NCI-H1417 treated with DMSO at 0.1 percent for 48 hours (cell line): ENCODE measurements around the gene ATP6V1F.

ENCODE experiments used
- DNase-seq: peaks from one replicate; lab custom pipeline; 2025; lab: John Stamatoyannopoulos, UW

ATP6V1F gene

DNA sequence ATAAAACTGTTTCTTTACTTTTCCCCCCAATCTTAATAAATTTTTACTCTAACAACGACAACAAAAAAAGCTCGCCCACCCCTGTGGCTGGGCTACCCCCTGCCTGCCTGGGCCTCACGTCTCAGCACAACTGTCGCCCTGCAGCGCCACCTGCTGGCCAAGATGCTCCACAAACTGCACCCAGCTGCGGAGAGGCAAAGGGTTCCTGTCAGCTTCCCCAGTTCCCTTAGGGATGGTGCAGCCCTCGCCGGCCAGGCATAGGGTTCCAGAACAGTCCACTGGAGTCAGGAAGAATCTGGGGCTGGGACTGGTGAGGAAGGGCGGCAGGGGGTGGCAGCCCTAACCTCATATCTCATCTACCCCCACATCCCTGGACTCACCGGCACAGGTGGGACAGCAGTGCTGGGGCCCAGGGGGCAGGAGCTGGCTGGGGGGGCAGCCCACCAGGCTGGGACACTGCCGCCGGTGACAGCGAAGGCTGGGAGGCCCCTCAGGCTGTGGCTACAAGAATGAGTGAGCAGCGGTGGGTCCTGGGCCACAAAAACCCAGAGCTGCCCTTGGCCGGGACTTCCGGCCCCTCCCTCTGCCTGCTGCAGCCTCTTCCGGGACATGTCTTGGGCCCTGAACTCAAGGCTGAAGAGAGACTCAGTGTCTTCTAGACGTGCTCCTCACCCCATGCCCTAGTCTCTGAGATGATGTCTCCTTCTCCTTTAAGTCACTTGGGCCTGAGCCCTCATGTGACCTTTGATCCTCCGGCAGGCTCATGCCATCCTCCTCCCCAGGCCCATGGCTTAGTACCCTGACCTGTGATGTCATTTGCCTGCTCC, 21.2 kb downstream of the ATP6V1F start:
- DNase-seq, result no peak

DNA sequence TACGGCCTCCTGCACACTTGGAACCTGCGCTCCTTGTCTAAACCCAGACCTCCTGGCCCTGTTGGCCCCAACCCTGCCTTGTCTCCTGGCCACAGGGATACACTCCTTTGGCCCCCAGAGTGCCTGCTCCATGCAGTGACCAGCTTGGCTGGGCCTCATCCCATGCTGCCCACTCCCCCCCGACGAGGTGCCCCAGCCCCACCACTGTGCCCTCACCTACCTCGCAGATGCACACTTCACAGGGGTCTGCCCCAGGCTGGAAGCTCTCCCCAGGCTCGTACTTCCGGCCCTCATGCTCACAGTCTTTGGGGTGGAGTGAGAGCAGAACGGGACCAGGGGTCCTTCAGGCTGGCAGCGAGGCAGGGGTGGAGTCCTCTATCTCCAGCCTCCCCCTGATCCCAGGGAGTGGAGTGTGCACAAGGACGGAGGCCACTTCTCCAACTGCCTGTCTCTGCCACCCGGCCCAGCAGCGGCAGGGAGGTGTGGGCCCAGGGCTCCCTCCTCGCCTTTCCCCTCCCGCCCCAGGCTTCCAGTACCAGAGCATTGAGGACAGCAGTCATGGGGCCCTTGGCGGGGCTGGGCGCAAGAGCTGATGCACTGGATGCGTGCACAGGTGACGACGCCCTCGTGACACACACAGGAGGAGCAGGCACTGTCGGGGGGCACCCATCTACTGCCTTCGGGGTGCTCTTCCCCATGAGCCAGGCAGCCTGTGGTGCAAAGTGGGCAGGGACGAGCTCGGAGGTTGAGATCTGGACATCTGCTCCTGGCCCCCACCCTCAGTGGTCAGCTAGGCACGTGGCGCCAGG, 22.1 kb downstream of the ATP6V1F start:
- no peak for DNase-seq

DNA sequence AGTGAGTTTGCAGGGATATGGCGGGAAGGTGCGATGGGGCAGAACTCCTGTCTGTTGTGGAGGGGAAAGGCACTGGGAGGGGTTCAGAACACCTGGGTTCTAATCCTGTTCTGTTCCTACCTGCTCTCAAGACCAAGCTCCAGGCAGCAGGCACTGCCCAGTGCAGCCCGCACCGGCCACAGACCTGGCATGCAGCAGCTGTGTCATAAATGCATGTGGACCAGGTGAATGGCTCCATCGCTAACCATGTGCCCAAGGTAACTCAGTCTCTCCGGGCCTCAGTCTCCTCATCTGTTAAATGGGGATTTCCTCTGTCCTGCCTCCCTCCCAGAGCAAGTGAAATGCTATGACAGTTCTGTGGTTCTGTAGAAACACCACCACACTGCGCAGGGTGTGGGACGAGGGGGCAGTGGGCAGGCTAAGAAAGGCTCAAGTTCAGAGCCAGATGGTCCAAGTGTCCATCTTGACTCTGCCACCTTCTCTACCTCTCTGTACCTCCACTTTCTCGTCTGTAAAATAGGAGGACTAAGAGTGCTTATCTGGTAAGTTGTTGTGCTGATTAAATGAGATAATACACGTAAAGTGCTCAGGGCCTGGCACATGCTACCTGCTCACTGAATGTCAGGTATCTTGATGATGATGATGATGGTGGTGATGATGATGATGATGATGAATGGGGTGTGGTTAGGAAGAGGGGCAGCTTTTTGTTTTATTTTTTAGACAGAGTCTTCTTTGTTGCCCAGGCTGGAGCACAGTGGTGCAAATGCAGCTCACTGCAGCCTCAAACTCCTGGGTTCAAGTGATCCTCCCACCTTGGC, 22.9 kb downstream of the ATP6V1F start:
- no peak for DNase-seq

DNA sequence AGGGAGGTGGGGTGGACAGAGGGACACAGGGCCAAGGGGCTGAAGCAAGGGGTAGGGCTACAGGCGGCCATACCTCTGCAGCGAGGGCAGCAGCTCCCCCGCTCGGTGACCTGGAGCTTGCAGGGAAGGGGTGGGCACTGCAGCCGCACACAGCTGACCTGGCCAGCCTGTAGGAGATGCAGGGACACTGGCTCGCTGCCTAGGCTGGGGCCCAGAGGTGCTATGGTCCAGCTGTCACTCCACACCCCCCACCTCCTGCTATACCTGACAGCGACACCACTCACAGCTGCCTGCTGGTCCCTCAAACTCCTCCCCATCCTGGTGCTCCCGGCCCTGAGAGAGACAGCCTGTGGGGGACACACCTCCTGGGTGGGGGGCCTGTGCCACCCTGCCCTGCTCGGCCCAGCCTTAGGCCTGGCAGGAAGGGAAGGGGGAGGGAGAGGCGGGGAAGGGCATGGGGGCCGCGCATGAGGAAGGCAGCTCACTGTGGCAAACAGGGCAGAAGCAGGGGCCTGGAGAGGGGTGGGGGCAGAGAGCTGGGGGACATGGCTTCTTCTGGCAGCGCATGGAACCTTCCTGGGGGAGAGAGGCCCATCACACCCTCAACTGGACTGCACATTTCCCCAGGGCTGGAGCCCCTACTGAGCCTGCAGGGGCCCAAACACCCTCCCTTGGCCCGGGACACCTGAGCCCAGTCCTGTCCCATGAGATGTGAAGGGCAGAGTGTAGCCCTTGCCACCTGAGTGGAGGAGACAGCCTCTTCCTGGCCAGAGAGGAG, 23.9 kb downstream of the ATP6V1F start:
- no peak for DNase-seq

DNA sequence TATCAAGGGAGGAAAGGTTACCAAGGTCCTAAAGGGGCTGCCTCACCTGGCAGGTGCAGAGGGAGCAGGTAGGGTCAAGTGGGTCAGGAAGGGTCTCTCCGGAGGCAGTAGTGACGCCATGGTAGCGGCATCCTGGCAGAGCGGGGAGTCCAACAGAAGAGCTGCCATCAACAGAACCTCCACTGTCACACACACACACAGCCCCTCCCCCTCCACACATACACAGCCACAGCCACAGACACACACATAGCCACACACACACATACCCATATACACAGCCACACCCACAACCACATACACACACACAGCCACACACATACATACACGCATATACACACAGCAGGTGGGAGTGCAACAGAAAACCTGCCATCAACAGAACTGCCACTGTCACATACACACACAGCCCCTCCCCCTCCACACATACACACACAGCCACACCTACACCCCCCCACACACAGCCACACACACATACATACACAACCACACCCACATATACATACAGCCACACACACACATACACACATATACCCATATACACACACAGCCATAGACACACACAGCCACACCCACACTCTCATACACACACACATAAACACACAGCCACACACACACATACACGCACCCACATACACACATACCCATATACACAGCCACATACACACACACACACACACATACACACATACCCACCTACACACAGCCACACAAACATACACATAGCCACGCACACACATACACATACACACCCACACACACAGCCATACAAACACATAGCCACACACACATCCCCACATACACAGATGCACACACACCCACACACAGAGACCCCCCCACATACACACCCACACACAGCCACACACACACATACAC, 24.7 kb downstream of the ATP6V1F start:
- DNase-seq, result no peak

DNA sequence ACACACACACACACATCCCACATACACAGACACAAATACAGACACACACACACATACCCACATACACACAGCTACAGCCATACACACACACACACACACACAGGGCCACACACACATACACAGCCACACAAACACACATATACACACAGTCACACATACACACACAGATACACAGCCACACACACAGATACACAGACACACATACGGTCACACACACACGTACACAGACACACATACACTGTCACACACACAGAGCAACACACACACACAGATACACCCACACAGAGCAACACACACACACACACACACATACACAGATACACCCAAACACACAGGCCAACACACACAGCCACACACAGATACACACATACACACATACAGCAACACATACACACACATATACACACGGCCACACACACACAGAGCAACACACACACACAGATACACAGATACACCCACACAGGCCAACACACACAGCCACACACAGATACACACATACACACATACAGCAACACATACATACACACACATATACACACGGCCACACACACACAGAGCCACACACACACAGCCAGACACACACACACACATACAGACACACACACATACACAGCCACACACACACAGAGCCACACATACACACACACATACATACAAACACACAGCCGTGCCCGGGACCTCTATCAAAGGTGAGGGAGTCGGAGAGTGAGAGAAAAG, 25.5 kb downstream of the ATP6V1F start:
- no peak for DNase-seq

DNA sequence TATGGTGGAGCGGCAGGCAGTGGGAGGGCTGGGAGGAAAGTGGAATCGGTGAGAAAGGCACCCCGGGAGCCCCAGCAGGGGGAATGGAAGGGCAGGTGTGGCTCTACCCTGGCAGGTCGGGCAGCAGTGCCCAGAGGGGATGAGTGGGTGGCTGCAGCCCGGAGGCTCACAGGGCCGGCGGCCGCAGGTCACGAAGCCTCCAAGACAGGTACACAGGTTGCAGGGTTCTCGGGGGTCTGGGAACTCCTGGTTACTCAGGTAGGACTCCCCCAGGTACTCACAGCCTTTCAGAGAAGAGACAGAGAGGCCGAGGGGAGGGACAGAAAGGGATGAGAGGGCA, 26.1 kb downstream of the ATP6V1F start:
- DNase-seq, result no peak

DNA sequence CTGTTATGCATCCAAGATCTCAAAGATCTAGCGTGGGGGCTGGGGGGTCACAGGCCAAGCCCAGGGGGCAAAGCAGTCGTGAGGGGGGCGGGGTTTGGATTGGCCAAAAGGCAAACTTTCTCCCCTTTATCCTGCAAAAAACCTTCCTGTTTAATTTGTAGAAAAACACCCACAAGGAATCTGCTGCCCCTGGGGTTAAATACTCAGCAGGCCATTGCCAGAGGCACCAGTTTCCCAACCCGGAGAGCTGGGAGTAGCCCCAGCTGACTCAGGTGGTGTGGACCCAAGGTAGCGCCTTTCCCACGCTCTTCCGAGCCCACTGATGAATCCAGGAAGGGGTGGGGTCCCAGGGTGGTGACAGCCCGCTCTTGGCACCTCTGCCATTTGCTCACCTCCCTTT, 26.5 kb downstream of the ATP6V1F start:
- no peak for DNase-seq

DNA sequence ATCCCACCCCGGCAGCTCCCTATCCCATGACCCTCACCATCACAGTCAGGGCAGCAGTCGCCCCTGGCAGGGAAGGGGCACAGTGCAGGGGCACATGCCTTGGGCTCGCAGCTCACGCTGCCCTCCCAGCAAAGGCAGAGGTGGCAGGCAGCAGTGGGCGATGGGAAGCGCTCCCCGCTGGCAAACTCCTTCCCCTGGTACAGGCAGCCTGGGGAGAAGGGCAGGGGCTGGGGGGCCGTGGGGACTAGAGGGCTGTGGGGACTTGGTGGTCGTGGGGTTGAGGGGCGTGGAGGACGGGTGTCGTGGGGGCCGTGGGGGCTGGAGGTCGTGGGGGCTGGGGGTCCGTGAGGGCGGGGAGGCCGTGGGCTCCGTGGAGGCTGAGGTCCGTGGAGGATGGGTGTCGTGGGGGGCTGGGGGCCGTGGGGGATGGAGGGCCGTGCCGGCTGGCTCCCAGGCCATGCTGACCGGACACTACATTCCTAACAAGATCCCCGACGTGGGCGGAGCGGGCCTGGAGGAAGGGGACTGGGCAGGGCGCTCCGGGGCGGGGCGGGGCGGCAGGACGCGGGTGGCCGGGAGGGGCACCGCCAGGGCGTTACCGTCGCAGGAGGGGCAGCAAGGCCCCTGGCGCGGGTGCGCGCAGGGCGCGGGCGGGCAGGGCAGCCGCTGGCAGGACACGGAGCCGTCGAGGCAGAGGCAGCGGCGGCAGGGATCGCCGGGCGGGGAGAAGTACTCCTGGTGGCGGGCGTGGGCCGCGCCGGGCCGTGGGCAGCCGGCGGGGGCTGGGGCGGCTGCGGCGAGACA, 27.9 kb downstream of the ATP6V1F start:
- DNase-seq, result no peak

DNA sequence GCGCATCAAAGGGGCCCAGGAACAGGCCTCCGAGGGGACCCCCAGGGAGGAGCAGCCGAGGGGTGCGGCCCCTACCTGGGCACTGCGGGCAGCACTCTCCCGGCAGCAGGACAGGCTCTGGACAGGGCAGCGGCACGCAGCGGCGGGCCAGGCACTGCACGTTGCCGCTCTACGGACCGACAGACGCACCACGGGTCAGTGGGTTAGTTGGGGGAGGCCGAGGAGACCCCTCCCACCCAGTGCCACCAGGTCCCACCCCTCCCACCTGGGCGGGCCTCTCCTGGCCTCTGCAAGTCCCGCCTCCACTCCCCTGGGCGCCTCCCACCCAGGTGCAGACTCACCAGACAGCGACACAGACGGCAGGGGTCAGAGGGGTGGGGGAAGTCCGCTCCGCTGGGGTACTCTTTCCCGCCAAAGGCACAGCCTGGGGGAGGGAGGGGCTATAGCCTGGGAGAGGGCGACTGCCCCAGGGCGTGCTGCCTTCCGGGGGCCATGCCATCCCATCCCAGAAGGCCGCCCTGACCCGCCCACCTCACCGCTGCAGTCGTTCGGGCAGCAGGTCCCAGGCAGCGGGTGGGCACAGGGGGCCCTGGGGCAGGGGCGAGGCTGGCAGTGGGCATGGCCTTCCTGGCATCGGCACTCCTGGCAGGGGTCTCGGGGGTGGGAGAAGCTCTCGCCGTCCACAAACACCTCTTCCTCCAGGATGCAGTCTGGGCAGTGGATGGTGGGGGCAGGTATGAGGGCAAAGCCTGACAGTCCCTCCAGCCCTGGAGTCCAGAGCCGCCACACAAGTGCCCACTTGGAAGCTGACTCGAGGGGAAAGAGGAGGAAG, 28.7 kb downstream of the ATP6V1F start:
- no peak for DNase-seq

DNA sequence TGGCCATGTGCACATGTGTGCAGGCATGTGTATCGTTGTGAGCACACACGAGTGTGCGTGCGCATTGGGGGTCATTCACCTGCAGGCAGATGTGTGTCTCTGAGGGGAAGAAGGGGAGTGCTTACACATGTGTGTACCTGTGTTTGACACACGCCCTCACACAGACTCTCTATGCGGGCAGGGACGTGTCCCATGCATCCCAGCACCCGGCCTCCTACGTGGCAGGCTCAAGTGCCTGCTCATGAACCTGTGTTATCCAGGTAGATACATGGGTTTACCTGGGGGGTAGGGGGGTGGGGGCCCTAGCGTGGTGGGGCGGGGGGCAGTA, 29.2 kb downstream of the ATP6V1F start:
- no peak for DNase-seq

DNA sequence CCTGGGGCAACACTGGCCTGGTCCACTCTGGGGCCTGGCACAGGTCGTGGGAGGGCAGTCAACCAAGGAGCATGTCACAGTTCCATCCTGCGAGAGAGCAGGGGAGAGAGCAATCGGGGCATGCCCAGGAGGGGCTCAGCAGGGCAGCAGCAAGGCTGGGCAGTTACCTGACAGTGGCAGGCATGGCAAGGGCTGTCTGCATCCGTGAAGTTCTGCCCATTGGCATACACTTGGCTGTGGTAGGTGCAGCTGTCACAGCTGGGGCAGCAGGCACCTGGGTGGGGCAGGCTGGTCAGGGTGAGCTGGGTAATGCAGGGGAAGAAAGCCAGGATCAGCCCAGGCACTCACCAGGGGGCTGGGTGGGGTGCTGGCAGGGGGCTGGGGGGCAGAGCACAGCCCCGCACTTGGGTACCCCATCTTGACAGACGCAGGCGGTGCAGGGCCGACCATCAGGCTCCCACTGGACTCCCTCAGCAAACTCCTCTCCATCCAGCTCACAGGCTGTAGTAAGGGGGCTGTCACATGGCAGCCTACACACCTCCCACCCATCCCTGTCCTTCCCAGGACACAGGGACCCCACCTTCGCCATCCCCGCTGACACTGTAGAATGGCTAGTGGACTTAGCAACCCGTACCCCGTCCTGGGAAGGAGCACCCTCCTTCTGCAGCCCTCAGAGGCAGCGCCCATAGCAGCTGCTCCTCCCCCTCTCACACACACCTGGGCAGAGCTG, 30.0 kb downstream of the ATP6V1F start:
- DNase-seq, result no peak

DNA sequence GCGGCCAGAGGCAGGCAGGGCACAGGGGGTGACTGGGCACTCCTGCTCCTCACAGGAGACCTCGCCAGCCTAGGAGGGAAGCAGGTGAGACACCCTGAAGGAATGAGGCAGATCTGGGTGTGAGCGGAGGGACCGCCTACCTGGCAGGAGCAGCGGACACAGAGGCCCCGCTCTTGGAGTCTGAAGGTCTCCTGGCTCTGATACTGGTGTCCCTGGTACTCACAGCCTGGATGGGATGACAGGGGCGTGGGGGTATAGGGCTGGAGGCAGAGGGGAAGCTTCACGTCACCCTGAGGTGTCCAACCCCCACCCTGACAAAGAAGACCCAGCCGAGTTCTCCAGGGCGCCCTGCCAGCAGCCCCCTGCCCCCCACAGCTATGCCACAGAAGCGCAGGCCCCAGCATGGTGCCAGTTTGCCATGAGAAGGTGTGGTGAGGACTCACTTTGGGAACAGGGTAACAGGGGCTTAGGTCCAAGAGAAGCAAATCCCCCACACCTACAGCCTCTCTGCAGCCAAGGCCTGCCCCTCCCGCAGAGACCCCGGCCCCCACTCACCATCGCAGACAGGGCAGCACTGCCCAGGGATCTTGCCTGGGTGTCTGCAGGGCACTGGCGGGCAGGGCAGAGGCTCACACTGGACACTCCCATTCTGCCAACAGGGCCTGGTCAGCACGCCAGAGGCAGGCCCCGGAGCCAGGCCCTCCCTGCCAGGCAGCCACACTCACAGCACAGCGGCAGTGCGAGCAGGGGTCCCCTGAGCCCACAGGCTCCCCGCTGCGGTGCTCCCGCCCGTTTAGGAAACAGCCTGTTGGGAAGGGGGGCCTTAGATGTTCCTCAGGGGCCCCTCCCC, 30.8 kb downstream of the ATP6V1F start:
- DNase-seq, result no peak

DNA sequence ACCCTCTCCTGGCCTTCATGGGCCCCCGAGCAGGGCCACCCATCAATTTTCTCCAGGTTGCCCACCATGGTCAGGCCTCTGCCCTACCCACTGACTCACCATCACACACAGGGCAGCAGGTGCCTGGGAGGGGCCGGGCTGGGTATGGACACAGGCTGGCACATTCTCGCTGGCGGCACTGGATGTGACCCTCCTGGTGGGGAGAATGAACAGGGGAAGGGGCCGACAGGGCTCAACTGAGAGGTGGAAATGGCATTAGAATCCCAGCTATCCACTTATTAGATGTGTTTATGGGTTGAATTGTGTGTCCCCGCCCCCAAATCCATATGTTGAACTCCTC, 31.4 kb downstream of the ATP6V1F start:
- DNase-seq, result no peak

DNA sequence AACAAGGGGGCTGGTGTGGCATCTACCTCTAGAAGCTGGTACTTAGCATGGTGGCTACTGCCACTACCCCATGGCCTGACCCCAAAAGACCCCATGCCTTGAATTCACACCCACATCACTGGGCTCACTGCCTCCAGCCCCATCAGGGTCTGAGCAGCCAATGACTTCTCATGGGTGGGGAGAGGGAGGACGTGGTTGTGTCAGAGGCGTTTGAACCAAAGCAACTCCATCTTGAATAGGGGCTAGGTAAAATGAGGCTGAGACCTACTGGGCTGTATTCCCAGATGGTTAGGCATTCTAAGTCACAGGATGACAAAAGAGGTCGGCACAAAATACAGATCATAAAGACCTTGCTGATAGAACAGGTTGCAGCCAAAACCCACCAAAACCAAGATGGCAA, 32.7 kb downstream of the ATP6V1F start:
- no peak for DNase-seq

DNA sequence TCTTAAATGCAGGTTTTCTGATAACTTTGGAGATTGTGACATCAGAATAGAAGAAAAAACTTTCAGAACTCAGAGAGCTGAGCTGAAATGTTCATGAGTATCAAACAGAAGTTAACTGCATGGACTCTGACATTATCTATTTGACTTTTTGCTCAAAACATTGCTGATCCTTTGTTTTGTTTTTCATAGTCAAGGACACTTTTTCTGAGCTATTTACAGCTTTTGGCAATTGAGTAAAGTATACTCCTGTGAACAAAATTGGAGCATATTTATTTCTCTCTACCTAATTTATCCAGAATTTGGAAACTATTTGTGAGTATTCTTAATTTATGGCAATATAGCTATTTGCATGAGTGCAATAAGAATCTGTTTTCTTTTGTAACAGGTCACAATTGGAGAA, 36.7 kb downstream of the ATP6V1F start:
- DNase-seq, result no peak

DNA sequence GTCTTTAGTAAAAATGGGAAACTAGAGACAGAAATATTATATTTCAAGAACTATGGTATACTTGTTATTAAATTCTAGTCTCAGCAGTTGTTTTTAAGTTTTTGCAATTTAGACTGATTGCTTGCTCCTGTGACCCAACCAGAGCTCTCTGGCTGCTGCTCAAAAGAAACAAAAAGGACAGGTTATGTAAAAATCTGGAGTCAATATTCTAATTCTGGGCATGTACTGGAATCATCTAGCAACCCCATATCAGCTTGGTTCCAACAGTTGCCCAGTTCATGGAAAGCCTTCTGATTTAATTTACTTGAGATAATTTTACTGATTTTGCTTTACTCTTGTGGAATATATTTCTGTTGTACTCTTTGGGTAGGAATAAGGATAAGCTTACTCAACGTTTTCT, 37.6 kb downstream of the ATP6V1F start:
- no peak for DNase-seq
